Measurements from ENCODE around the gene NEAT1. TPM values are rescaled to one million over a fixed set of nuclear protein-coding genes. Genes with fewer than 3 reads are reported as not detected.

Gene NEAT1
- polyA plus RNA-seq, result 1,000 to 10,000 TPM in 1 of 3 donors, 100 to 1,000 TPM in 2; 598 to 1,041 (median 691) TPM

DNA sequence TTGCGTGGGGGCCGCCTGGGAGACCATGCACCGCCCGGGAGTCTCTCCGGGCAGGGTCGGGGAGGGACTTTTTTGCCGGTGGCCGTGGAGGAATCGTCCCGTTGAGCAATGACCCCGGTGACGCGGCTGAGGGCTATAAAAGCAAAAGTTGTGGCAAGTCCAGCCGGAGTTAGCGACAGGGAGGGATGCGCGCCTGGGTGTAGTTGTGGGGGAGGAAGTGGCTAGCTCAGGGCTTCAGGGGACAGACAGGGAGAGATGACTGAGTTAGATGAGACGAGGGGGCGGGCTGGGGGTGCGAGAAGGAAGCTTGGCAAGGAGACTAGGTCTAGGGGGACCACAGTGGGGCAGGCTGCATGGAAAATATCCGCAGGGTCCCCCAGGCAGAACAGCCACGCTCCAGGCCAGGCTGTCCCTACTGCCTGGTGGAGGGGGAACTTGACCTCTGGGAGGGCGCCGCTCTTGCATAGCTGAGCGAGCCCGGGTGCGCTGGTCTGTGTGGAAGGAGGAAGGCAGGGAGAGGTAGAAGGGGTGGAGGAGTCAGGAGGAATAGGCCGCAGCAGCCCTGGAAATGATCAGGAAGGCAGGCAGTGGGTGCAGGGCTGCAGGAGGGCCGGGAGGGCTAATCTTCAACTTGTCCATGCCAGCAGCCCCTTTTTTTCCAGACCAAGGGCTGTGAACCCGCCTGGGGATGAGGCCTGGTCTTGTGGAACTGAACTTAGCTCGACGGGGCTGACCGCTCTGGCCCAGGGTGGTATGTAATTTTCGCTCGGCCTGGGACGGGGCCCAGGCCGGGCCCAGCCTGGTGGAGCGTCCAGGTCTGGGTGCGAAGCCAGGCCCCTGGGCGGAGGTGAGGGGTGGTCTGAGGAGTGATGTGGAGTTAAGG is at the start of gene NEAT1:
Gene NEAT1 (plus strand): TSS at position 166 of the 883 bp plus-strand sequence.
- 0 to 18% (median 2%) methylated on average over 39 to 40 of the region's 40 CpGs for WGBS, 3 donors

DNA sequence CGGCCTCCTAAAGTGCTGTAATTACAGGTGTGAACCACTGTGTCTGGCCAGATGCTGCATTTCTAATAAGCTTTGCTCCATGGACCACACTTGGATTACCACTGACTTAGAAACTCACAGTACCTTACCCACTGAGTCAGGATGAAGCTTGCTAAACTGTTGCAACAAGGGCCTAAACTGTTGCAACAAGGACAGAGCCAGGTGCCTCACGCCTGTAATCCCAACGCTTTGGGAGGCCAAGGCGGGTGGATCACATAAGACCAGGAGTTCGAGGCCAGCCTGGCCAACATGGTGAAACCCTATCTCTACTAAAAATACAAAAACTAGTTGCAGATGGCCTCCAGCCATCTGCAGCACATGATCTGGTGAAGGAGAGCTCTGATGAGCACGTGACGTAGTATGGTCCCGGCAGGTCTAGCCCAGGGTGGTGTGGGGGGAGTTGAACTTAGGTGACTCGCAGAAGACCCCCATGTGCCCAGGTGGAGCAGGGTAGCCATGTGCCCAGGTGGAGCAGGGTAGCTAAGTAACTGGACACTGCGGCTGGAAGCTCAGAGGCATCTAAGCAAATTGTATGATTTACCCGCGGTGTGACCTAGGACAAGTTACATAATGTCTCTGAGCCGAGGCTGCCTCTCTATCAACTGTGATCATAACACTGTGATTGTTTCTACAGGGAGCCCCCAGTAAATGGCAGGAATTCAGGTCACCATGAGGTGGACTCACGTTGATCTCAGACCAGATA is 48.6 kb upstream of the NEAT1 start:
- 78 to 85% (median 83%) methylated on average over 14 of the region's 14 CpGs for WGBS, 3 donors
- no peak overlapping the region for H3K27ac ChIP-seq (ENCODE audit: low read depth, low read length)

More for the DNA sequence above, at the start of gene NEAT1:
- H3K27ac ChIP-seq (ENCODE audit: low read depth, low read length), result peak within 1 kb of the TSS; percentile 100

DNA sequence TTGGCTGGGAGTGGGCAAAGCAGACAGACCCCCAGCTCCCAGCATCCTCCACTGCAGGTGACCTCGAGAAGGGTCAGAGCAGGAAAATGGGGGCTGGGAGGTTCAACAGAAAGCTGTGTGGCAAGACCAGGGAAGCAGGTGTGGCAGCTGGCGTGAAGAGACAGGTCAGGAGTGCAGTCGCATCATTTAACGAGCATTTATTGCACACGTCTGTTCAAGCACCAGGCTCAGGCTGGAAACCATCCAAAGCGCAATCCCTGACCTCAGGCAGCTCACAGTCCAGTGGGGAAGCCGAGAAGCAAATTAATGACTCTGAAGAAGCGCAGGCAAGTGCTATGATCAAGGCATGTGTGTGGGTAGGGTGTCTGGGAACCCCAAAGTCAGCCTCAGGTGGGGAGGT is 47.6 kb upstream of the NEAT1 start:
- no peak overlapping the region for H3K27ac ChIP-seq (ENCODE audit: low read depth, low read length)
- WGBS, 3 donors, result 83 to 86% (median 86%) methylated on average over 8 of the region's 8 CpGs

DNA sequence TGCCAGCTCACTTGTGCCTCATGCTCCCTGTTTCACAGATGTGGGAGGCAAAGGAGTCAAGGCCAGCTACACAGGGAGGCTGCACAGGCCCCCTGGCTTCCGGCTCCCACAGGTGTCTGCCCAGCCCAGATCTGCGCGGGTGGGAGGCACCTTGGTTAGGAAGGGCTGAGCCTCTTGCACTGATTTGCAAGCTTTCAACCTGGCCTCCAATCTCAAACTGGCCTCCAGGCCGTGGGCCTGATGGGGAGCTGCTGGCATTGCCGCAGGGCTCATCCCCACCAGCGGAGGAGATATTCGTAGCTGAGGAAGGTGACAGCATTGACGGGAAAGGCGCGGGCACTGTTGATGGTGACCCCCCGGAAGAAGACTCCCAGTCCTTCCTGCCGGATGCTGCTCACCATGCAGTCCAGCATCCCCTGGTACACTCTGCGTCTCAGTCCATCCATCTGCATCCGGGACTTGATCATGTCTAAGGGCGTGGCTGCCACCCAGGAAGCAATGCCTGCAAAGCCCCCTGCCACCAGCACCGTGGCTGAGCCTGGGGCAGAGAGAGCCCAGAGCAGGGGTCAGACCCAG is 46.4 kb upstream of the NEAT1 start:
- no peak overlapping the region for H3K27ac ChIP-seq (ENCODE audit: low read depth, low read length)
- 79 to 90% (median 86%) methylated on average over 14 to 16 of the region's 16 CpGs for WGBS, 3 donors

DNA sequence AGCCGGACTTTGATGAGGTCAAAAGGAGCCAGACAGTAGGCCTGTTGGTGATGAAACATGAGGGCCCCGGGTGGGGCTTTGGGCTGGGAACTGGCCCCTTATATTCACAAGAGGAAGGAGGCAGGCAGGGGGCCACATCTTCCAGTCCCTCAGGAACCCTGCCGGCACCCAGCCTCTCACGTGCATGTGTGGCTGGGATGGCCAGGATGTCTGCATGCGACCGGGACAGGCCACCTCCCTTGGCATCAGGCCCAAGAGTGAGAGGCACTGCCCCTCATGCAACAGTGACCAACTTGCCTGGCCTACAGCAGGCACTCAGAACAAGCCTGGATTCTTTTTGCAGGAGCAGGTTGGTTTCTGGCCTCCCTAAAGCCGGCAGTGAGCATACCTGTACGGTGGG is 45.6 kb upstream of the NEAT1 start:
- H3K27ac ChIP-seq (ENCODE audit: low read depth, low read length), result no peak overlapping the region
- 58 to 73% (median 59%) methylated on average over 8 of the region's 8 CpGs for WGBS, 3 donors

DNA sequence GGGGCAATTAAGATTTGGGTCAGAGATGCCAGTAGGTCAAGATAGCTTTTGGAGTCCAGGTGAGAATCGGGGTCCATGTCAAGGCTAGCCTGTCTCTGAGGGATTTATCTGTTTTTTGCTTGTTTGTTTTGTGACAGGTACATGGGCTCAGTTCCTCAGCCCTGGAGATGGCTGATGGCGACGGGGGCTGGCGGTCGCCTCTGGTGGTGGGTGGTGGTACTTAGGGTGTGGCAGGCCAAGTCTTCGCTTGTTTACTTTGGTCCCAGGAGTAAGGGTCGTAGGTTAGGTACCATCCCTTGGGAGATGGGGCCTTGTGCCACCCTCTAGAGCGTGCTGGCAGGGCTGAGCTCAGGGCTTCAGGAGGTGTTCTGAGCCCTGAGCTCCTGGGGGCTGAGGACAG is 44.8 kb upstream of the NEAT1 start:
- no peak overlapping the region for H3K27ac ChIP-seq (ENCODE audit: low read depth, low read length)
- 79 to 91% (median 87%) methylated on average over 8 of the region's 8 CpGs for WGBS, 3 donors

DNA sequence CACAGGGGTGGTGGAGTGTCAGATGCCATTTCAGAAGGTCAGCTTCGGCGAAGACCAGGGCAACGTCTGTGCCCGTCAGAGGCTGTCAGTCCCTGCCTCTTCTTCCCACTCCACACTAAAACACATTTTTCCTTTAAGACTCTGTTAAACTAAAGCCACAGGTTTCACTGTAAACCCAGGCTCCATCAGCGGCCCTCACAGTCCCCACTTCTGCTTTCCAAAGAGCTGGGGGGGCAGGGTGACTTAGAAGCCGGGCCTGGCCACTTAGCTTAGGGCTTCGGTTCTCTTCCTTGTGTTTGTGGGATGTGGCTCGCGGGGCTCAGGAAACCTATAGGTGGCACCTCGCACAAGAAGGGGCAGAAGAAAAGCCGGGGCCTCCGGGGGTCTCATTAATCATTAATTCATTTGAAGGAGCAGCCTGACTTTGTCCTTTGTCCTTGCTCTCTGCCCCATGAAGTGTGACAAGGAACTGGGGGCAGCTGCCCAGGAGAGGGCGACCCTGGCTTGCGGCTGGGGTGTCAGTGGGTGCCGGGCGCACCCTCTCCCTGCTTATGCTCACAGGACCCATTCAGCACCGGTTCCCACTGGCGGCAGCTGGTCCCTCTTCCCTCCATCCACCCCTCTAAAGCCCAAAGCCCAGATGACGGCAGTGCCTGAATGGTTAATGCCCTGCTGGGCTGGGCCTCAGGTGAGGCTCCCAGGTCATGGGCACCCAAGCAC is 44.2 kb upstream of the NEAT1 start:
- no peak overlapping the region for H3K27ac ChIP-seq (ENCODE audit: low read depth, low read length)
- WGBS, 3 donors, result 47 to 69% (median 69%) methylated on average over 19 of the region's 19 CpGs

DNA sequence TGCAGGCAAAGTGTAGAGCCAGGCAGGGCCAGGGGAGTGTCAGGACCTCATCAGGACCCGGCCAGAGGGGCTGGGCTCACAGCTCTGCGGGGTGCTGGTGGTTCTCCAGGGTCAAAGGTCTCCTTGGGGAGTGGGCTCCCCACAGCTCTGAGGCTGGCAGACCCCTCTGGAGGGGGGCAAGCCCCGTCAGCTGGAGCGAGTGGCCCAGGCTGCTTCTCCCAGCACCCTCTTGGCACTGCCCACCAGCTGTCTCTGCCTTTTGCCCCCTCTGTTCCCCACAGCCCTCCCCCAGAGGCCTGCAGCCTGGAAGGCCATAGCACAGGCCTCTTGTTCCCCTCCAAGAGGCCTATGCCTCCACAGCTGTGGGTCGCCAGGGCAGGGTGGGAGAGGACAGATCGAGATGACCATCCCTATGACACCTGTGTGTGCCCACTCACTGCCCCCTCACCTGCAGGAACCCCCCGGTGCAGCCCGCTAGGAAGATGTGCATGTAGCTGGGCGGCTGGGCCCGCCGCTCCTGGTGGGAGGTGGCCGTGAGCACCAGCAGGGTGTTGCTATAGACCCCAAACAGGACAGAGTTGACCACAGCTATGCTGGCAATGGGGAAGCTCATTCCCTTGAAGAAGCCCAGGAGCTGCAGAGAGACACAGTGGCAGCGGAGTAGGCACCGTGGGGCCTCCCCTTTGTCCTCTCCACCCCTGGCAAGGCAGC is 43.5 kb upstream of the NEAT1 start:
- WGBS, 3 donors, result 47 to 97% (median 93%) methylated on average over 12 to 14 of the region's 14 CpGs
- H3K27ac ChIP-seq (ENCODE audit: low read depth, low read length), result no peak overlapping the region

DNA sequence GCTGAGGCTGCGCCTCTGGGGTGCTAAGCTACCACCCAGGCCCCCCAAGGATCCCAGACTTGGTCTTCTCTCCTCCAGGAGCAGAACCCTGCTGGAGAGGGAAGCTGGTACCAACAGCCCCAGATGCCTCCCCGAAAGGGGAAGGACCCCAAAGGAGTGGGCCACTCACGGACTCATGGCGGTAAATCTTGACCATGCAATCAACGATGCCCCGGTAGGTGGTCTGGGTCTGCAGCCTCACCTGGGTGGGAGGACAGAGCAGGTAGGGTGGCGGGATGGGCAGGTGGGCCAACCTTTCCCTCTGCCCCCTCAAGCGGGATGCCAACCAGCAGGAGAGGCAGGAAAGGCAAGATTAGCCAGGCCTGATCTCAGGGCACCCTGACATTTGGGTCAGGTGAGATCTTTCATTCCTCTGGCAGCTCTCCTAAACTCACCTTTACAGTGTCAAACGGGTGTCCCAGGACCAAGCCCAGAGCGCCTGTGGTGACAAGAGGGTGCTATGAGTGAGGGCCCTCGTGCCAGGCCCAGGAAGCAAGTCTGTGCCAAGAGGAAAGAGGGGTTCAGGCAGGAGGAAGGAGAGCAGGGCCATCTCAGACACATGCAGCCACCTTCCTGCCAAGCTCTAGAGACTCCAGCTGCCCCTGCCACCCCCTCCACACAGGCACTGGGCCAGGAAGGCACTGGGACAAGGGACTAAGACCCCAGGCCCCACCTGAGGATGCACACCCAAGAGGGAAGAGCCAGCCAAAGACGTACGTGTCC is 42.7 kb upstream of the NEAT1 start:
- WGBS, 3 donors, result 49 to 90% (median 82%) methylated on average over 13 of the region's 13 CpGs
- no peak overlapping the region for H3K27ac ChIP-seq (ENCODE audit: low read depth, low read length)

DNA sequence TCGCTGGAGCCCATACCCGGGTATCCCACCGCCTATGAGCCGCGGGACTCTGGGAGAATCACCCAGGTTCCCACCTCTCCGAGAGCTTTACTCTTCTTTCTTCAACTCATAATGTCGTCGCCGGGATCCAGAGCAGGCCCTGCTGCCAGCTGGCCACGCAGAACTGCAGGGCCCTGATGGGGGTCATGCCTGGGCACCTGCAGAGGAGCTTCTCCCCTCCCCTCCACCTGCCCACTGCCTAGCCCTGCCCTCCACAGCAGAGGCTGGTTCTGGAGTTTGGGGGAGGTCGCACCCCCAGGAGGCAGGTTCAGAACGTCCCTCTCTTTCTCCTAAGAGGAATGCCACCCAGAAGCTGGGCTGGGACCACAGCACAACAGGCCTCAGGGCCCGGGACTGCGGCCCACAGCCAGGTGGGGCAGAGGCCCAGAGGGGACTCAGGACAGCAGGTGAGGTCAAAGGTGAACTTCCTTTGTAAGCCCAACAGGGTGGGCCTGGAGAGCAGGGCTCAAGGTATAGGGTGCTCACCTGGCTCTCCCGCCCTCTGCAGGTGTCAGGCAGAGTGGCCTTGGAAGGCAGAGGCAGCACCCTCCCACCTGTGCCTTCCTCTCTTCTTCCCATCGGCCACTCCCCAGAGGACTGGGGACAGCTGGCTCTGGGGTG is 42.0 kb upstream of the NEAT1 start:
- WGBS, 3 donors, result 47 to 91% (median 89%) methylated on average over 16 of the region's 16 CpGs
- H3K27ac ChIP-seq (ENCODE audit: low read depth, low read length), result no peak overlapping the region

DNA sequence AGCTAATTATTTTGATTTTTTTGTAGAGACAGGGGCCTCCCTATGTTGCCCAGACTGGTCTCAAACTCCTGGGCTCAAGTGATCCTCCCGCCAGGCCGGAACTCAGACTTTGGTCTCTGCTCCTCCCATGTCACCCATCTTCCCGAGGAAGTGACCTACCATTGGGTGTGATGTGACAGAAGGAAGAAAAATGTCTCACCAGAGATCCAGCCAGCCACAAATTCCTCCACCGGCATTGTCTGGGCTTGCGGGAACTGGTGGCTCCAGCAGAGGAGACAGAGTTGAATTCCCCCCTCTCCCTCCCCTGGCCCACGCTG is 40.9 kb upstream of the NEAT1 start:
- 1 to 3% (median 1%) methylated on average over 6 of the region's 6 CpGs for WGBS, 3 donors
- peak overlapping the region; percentile 88 for H3K27ac ChIP-seq (ENCODE audit: low read depth, low read length)

DNA sequence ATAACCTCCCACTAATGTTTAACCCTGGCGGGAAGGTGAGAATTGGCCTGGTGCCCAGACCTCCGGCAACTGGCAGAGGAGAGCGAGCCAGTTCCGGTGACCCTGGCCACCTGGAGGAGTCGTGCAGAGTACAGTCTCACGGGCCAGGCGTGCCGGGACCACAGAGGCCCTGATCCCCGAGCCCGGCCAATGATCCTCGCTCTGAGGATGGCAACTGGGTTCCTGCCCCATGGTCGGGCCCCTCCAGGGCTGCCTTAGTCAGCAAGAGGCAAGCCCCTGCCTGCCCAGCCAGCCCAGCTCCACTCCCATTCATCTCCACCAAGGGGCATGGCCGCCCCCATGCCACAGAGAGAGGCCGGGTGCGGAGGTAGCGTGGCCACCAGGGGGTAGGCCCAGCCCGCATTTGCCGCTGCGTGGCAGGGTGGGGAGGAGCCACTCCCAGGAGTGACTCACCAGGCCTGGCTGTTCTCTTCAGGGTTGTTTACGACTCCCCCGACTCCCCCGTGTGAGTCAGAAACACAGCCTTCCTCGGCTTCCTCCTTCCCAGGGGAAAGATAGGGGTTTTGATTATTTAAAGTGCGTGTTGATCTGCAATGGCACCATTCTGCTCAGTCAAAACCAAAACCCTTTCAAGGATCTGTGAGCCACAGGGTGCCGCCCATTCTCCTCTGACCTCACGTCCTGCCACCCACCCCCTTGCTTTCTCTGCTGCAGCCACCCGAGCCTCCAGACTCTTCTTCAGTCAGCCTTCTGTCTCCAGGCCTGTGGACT is 40.4 kb upstream of the NEAT1 start, which contains the start of gene SLC25A45:
Gene SLC25A45 (minus strand): TSS at position 614 of the 771 bp plus-strand sequence. CDS start 695 bp downstream, outside the sequence.
- H3K27ac ChIP-seq (ENCODE audit: low read depth, low read length), result peak within 1 kb of the TSS; percentile 89
- WGBS, 3 donors, result 0 to 2% (median 1%) methylated on average over 27 of the region's 27 CpGs

DNA sequence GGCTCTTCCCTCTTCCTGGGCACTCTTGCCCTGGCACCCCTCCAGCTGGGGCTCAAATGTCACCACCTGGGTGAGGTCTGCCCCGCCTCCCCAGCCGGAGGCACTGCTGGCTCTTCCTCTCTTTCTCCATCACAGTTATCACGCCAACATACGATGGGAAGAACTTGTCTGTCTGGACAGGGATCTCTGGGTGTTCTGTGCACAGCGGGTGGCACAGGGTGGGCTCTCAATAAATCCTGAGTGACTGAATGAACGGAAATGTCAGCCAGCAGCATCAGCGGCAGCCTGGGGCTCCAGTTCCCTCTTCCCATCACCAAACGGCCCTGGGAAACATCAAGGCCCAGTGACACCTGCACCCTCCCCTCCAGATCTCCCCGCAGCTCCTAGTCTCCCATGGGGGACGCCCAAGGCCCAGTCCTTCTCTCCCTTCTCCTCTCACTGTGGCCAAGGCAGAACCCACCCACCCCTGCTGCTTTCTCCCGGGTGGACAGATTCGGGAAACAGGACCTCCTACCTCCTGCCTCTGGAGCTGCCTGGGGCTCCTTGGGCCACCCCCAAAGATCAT is 39.7 kb upstream of the NEAT1 start:
- 10 to 17% (median 11%) methylated on average over 12 of the region's 12 CpGs for WGBS, 3 donors
- peak overlapping the region; percentile 89 for H3K27ac ChIP-seq (ENCODE audit: low read depth, low read length)

DNA sequence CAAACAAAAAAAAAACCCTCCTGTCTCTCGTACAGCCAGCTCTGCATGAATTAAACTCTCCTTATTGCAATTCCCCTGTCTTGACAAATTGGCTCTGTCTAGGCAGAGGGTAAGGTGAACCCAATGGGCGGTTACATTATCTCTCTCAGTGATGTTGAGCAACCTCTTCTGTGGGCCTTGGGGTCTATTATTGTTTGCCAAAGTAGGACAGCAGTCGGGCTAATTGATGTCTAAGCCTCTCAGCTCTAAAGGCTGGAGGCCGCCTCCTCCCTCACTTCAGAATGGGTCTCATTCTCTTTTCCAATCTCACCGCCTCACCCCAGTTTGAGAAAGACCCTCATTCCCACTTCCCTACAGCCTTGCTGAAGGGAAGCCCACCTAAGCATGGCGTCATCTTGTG is 38.8 kb upstream of the NEAT1 start:
- WGBS, 3 donors, result 70 to 83% (median 77%) methylated on average over 6 of the region's 6 CpGs
- H3K27ac ChIP-seq (ENCODE audit: low read depth, low read length), result peak overlapping the region; percentile 19

DNA sequence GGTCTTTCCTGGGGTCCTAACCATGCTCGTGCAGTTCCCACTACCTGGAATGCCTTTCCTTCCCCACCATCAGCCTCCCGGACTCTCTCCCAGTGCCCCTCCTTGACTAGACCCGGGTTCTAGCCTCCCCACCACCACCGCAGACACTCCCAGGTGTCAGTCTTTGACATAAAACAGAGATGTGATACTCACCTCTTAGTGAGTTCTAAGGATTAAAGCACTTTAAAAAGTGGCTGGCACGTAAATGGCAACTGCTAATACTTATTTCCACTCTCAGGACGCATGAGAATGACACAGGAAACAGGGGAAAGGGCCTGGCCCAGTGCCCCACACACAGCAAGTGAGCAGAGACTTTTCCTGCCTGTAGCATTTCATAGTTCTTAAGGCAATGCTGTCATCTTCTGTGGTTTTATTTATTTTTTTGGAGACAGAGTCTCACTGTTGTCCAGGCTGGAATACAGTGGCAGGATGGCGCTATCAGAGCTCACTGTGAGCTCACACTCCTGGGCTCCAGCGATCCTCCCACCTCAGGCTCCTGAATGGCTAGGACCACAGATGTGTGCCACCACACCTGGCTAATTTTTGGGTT is 38.2 kb upstream of the NEAT1 start:
- H3K27ac ChIP-seq (ENCODE audit: low read depth, low read length), result peak overlapping the region; percentile 55
- 50 to 66% (median 52%) methylated on average over 8 of the region's 8 CpGs for WGBS, 3 donors

All from adipose tissue (tissue), 3 donors.